Measurements from ENCODE around the gene RXRA. TPM values are rescaled to one million over a fixed set of nuclear protein-coding genes. Genes with fewer than 3 reads are reported as not detected.

RXRA gene
- total RNA-seq, 4 donors from 2014 or later = 17.1 to 84.6 (median 24.0) TPM

DNA sequence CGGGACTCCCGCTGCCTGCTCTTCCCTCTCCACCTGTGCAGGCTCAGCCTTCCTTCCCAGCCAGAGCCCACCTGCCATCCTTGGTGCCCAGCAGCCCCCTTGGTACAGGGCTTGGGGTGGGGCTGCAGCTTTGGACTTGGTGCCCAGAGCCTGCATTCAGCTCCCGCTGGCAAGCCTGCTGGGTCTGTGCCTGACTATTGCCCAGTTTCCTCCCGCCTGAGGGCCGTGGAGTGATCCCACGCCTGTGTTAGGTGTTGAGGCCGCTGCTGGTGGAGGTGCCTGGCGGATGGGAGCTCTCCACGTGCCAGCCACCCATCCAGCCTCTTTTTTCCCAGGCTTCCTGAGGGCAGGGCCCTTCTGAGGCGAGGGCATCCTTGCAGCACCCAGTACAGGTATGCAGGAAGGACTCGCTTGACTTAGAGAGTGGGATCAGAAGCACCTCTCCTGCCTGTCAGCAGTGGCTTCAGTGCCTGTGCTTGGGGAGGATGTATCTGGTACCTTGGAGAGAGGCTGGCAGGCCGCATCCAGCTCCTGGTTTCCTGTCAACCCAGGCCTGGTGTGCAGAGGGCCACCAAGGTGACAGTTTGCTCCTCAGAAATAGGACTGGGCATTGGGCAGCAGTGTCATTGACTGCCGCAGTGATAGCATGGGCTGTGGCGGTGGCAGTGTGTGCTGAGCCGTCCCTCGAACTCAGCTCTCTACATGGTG, 7.8 kb downstream of the RXRA start:
- intact Hi-C loops (cut with DNase I; ENCODE audit: low total_unique reads) = loop anchor here (5.0 to 10.0 kb wide), 2 partner anchors 91 to 167 kb away; no protein-coding TSS in a partner anchor
- Histone ChIP-seq H3K9me3 (no peaks in the 10 kb centered on the region), H3K36me3 (no peaks in the 10 kb centered on the region), H3K4me1 (peaks cover 2 to 52% of the 10 kb centered on the region in 2 donors), H3K4me3 (no peak overlapping the region), H3K27ac (no peak overlapping the region), H3K27me3 (no peaks in the 10 kb centered on the region)
- TF ChIP-seq, protein P1, sequence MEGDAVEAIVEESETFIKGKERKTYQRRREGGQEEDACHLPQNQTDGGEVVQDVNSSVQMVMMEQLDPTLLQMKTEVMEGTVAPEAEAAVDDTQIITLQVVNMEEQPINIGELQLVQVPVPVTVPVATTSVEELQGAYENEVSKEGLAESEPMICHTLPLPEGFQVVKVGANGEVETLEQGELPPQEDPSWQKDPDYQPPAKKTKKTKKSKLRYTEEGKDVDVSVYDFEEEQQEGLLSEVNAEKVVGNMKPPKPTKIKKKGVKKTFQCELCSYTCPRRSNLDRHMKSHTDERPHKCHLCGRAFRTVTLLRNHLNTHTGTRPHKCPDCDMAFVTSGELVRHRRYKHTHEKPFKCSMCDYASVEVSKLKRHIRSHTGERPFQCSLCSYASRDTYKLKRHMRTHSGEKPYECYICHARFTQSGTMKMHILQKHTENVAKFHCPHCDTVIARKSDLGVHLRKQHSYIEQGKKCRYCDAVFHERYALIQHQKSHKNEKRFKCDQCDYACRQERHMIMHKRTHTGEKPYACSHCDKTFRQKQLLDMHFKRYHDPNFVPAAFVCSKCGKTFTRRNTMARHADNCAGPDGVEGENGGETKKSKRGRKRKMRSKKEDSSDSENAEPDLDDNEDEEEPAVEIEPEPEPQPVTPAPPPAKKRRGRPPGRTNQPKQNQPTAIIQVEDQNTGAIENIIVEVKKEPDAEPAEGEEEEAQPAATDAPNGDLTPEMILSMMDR (IDR thresholded peaks at IDR 0.05) = no peak
- no peak for TF ChIP-seq POLR2A (IDR thresholded peaks at IDR 0.05)
- DNase-seq = no peak

DNA sequence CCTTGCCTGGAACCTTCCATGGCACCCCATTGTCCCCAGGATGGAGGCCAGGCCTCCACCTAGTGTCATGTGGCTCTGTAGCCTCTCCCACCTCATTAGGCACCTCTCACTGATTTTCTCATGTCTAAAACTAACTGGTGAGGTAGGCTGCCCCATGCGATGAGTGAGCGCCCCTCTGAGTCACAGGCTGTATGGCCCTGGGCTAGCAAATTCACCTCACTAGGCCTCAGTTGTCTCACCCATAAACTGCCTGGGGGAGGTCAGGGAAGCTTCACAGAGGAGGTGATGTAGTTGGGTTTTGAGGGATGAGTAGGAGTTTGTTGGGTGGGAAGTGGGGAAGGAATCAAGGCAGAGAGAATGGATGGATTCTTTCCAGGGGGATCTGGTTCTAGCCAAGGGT, 8.8 kb downstream of the RXRA start:
- no peaks in the 10 kb centered on the region for H3K9me3 ChIP-seq
- no peak for TF ChIP-seq POLR2A (IDR thresholded peaks at IDR 0.05)
- TF ChIP-seq, protein P1 (IDR thresholded peaks at IDR 0.05) = no peak
- H3K36me3 ChIP-seq = no peaks in the 10 kb centered on the region
- no peak overlapping the region for H3K4me3 ChIP-seq
- no peak for DNase-seq
- H3K27ac ChIP-seq = no peak overlapping the region
- intact Hi-C loops (cut with DNase I; ENCODE audit: low total_unique reads) = loop anchor here (10.0 kb wide), 1 partner anchor 90 kb away; no protein-coding TSS in a partner anchor
- no peaks in the 10 kb centered on the region for H3K27me3 ChIP-seq
- H3K4me1 ChIP-seq = peaks cover 2 to 49% of the 10 kb centered on the region in 2 donors

DNA sequence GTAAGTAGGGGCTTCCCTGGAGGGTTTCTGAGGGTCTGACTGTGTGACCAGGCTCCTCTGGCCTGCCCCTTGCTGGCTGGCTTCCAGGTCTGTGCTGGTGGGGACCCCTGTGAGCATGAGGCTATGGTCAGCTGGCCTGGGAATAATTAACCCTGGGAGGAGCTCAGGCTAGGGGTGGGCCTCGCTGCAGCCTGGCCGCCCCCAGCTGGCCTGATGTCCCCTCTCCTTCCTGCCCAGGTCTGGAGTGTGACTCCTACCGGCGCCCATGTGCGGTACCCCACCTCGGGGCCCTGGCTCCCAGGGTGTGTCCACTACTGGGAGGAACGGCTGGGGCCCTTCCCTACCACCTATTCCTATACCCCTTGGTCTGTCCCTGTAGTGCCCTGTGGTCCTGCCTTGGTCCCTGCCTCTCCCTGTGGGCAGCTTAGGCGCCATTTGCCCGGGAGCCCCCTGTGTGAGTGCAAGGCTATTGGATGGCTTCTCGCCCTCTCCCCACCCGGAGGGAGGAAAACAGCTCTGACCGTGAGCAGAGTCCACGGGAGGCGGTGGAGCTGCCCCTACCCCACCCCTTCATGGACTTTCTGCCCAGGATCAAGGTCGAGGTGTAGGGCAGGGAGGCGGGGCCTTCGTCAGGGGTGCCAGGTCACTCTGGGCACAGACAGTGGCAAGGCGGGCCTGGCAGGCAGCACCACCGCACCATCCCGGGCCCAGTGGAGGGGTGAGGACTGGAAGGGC, 9.4 kb downstream of the RXRA start:
- H3K27ac ChIP-seq = no peak overlapping the region
- DNase-seq = no peak
- TF ChIP-seq, protein P1 (IDR thresholded peaks at IDR 0.05) = no peak
- TF ChIP-seq POLR2A (IDR thresholded peaks at IDR 0.05) = no peak
- no peaks in the 10 kb centered on the region for H3K9me3 ChIP-seq
- no peaks in the 10 kb centered on the region for H3K36me3 ChIP-seq
- intact Hi-C loops (cut with DNase I; ENCODE audit: low total_unique reads) = loop anchor here (10.0 kb wide), 1 partner anchor 89 kb away; no protein-coding TSS in a partner anchor
- H3K4me3 ChIP-seq = no peak overlapping the region
- H3K27me3 ChIP-seq = no peaks in the 10 kb centered on the region
- peaks cover 2 to 49% of the 10 kb centered on the region in 2 donors for H3K4me1 ChIP-seq

DNA sequence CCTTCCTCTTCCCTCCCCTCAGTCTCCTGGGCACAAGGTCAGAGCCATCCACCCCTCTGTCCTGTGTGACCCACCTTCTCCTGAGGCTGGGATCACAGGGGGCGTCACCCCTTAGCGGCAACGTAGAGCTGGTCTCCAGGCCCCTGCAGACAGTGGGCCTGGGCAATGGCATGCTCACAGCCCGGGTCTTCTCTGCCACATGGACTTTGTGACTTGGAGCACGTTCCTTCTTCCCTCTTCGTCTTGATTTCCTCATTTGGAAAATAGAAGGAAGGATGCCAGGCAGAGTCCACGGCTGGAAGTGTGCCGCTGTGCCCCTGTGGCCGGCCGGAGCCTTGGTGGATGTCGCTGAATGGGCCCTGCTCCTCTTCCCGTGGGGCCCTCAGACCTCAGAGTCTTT, 10.0 kb downstream of the RXRA start:
- H3K36me3 ChIP-seq = no peaks in the 10 kb centered on the region
- no peak overlapping the region for H3K4me3 ChIP-seq
- TF ChIP-seq, protein P1 (IDR thresholded peaks at IDR 0.05) = no peak
- TF ChIP-seq POLR2A (IDR thresholded peaks at IDR 0.05) = no peak
- H3K4me1 ChIP-seq = peaks cover 2 to 48% of the 10 kb centered on the region in 2 donors
- H3K27me3 ChIP-seq = no peaks in the 10 kb centered on the region
- H3K27ac ChIP-seq = no peak overlapping the region
- no peaks in the 10 kb centered on the region for H3K9me3 ChIP-seq
- intact Hi-C loops (cut with DNase I; ENCODE audit: low total_unique reads) = loop anchor here (10.0 kb wide), 1 partner anchor 89 kb away; no protein-coding TSS in a partner anchor
- no peak for DNase-seq

DNA sequence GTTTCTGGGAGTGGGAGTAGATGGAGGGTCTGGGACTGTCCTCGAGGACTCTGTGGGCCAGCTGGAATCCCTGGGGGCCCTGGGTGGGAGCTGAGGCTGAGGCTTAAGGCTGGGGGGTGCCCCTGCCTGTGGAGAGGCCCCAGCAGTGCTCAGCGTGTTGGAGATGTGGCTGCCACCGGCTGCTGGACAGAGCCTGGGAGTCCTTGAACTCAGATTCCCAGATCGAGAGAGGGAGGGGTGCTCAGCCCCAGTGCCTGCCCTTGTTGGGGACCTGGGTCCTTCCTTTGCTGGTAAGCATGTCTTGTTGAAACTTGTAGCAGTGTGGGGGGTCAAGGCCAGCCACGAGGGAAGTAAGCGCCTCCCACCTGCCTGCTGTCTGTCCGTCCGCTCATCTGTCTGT, 10.7 kb downstream of the RXRA start:
- TF ChIP-seq, protein P1 (IDR thresholded peaks at IDR 0.05) = no peak
- TF ChIP-seq POLR2A (IDR thresholded peaks at IDR 0.05) = no peak
- Histone ChIP-seq H3K27me3 (no peaks in the 10 kb centered on the region), H3K9me3 (no peaks in the 10 kb centered on the region), H3K4me1 (peaks cover 5 to 50% of the 10 kb centered on the region in 2 donors), H3K36me3 (no peaks in the 10 kb centered on the region), H3K27ac (no peak overlapping the region), H3K4me3 (no peak overlapping the region)
- no peak for DNase-seq
- intact Hi-C loops (cut with DNase I; ENCODE audit: low total_unique reads) = loop anchor here (10.0 kb wide), 1 partner anchor 88 kb away; no protein-coding TSS in a partner anchor
